WTC11 (cell line): ENCODE results near the gene ILRUN. TPM values are rescaled to one million over a fixed set of nuclear protein-coding genes. Genes with fewer than 3 reads are reported as not detected.
"Not testable (repeated sequence)": the region's sequence is repeated elsewhere in the genome, so short reads cannot be mapped to it uniquely, and the experiment has no call there.

Source experiments
- ATAC-seq: fragments of 200-7000 bp; cut with Tn5 transposase; 2 replicates; pipeline ENCODE4 v1.10.0; 2021; ENCODE audit warnings: mild to moderate bottlenecking, moderate library complexity
- CTCF ChIA-PET: fragments of 300-600 bp; sonication (Branson Sonifier 250); formaldehyde crosslinking; loops from one replicate; lab custom pipeline; 2021; ENCODE audit warnings: antibody characterized with exemption; lab: Charles Lee
- POLR2A ChIA-PET: fragments of 350-600 bp; sonication (Branson Sonifier 250); formaldehyde crosslinking; loops from one replicate; lab custom pipeline; 2021; ENCODE audit warnings: antibody characterized with exemption; lab: Charles Lee
- DNase-seq: peaks from one replicate; pipeline ENCODE4 v3.0.0; 2021; ENCODE audit warnings: low spot score
- H3K27ac Mint-ChIP-seq: 2 replicates; pipeline ENCODE4 v1.8.0; 2021; ENCODE audit warnings: mixed read lengths
- H3K27me3 Mint-ChIP-seq: 2 replicates; pipeline ENCODE4 v1.8.0; 2021; ENCODE audit warnings: low read depth, mild to moderate bottlenecking, moderate library complexity, mixed read lengths
- H3K36me3 Mint-ChIP-seq: 2 replicates; pipeline ENCODE4 v1.8.0; 2021; ENCODE audit warnings: mixed read lengths
- H3K4me1 Mint-ChIP-seq: 2 replicates; pipeline ENCODE4 v1.8.0; 2022; ENCODE audit warnings: mixed read lengths
- H3K4me3 Mint-ChIP-seq: 2 replicates; pipeline ENCODE4 v1.8.0; 2021; ENCODE audit warnings: mild to moderate bottlenecking, moderate library complexity, mixed read lengths
- H3K9me3 Mint-ChIP-seq: 2 replicates; pipeline ENCODE4 v1.8.0; 2021; ENCODE audit warnings: mixed read lengths
- ARID4B ChIP-seq: sonication (generic); formaldehyde crosslinking; IDR thresholded peaks from 2 replicates; pipeline ENCODE4 v1.8.0; 2023; ENCODE audit warnings: missing genetic modification reagents, mild to moderate bottlenecking, borderline replicate concordance
- CBFB ChIP-seq: sonication (generic); formaldehyde crosslinking; IDR thresholded peaks from 2 replicates; pipeline ENCODE4 v1.8.1; 2022; ENCODE audit warnings: mild to moderate bottlenecking, low read depth, missing genetic modification reagents
- ERG ChIP-seq: fragments of 250-450 bp; sonication (Bioruptor Pico); IDR thresholded peaks from 2 replicates; pipeline ENCODE4 v1.8.0; 2021; ENCODE audit warnings: mild to moderate bottlenecking
- GABPB1 ChIP-seq: sonication (generic); formaldehyde crosslinking; IDR thresholded peaks from 2 replicates; pipeline ENCODE4 v1.8.1; 2023; ENCODE audit warnings: mild to moderate bottlenecking, missing genetic modification reagents
- IRF1 ChIP-seq: sonication (generic); formaldehyde crosslinking; IDR thresholded peaks from 2 replicates; pipeline ENCODE4 v1.8.0; 2023; ENCODE audit warnings: missing genetic modification reagents
- IRF2 ChIP-seq: sonication (generic); formaldehyde crosslinking; IDR thresholded peaks from 2 replicates; pipeline ENCODE4 v1.8.0; 2022; ENCODE audit warnings: low read depth, missing genetic modification reagents, borderline replicate concordance
- JUN ChIP-seq: sonication (generic); formaldehyde crosslinking; IDR thresholded peaks from 2 replicates; pipeline ENCODE4 v1.8.0; 2023; ENCODE audit warnings: mild to moderate bottlenecking, missing genetic modification reagents
- KAT7 ChIP-seq: sonication (generic); formaldehyde crosslinking; IDR thresholded peaks from 2 replicates; pipeline ENCODE4 v1.8.1; 2023; ENCODE audit warnings: missing genetic modification reagents, mild to moderate bottlenecking, borderline replicate concordance
- NFATC4 ChIP-seq: fragments of 250-450 bp; sonication (Bioruptor Pico); IDR thresholded peaks from 2 replicates; pipeline ENCODE4 v1.9.0; 2021; ENCODE audit warnings: mild to moderate bottlenecking
- NFYB ChIP-seq: sonication (generic); formaldehyde crosslinking; conservative IDR thresholded peaks from 2 replicates; pipeline ENCODE4 v1.8.0; 2022; ENCODE audit warnings: low read depth, missing genetic modification reagents
- PREB ChIP-seq: sonication (generic); formaldehyde crosslinking; IDR thresholded peaks from 2 replicates; pipeline ENCODE4 v1.8.1; 2022; ENCODE audit warnings: mild to moderate bottlenecking, missing genetic modification reagents, moderate library complexity, borderline replicate concordance
- SOX15 ChIP-seq: fragments of 250-450 bp; sonication (Bioruptor Pico); IDR thresholded peaks from 2 replicates; pipeline ENCODE4 v1.9.0; 2021; ENCODE audit warnings: mild to moderate bottlenecking
- SP1 ChIP-seq: sonication (generic); formaldehyde crosslinking; conservative IDR thresholded peaks from 2 replicates; pipeline ENCODE4 v1.8.1; 2022; ENCODE audit warnings: missing genetic modification reagents
- STAT6 ChIP-seq: sonication (generic); formaldehyde crosslinking; conservative IDR thresholded peaks from 2 replicates; pipeline ENCODE4 v1.8.1; 2023; ENCODE audit warnings: mild to moderate bottlenecking, low read depth, missing genetic modification reagents, moderate library complexity
- TP53 ChIP-seq: sonication (generic); formaldehyde crosslinking; IDR thresholded peaks from 2 replicates; pipeline ENCODE4 v1.8.1; 2023; ENCODE audit warnings: mild to moderate bottlenecking, missing genetic modification reagents
- USF1 ChIP-seq: sonication (generic); formaldehyde crosslinking; IDR thresholded peaks from 2 replicates; pipeline ENCODE4 v1.8.0; 2022; ENCODE audit warnings: mild to moderate bottlenecking, missing genetic modification reagents
- total RNA-seq: library from RNA; stranded (reverse); gene quantifications from 3 replicates; pipeline ENCODE4 v1.2.3, GENCODE V29; 2021

The ILRUN gene
- total RNA-seq, 1 experiment from 2014 or later, result 75.5 TPM

- TF ChIP-seq CBFB (CRISPR knock-in tag) (no peak), IRF1 (CRISPR knock-in tag) (no peak), SOX15 (no peak), PREB (CRISPR knock-in tag) (no peak), KAT7 (CRISPR knock-in tag) (no peak), NFYB (CRISPR knock-in tag) (no peak)
- TF ChIP-seq, all 79 proteins: peak for 0
Observed at GRCh38 chr6:34671367-34671766, 25.2 kb downstream of the ILRUN start (continued).

- H3K36me3 Mint-ChIP-seq, H3K9me3 Mint-ChIP-seq, ATAC-seq, H3K4me3 Mint-ChIP-seq, DNase-seq, CTCF ChIA-PET, H3K27me3 Mint-ChIP-seq, H3K27ac Mint-ChIP-seq: not testable (repeated sequence)
- H3K4me1 Mint-ChIP-seq, result peaks cover 24% of the 10 kb centered on the region
- POLR2A ChIA-PET, result interaction anchor here (0.7 kb wide), 1 partner anchor 125 kb away, joined by 4 read pairs; no protein-coding TSS in a partner anchor
Observed at GRCh38 chr6:34668799-34669198, 27.8 kb downstream of the ILRUN start.

- ChIA-PET CTCF (no interaction called here), POLR2A (no interaction called here)
- Mint-ChIP-seq H3K27me3 (no peaks in the 10 kb centered on the region), H3K27ac (0 out of 2 replicates have a peak overlapping the region, but pooled peaks have one; percentile 40), H3K36me3 (no peaks in the 10 kb centered on the region), H3K4me3 (no peak overlapping the region), H3K4me1 (peaks cover 23% of the 10 kb centered on the region), H3K9me3 (no peaks in the 10 kb centered on the region)
- DNase-seq, result no peak
- peak; percentile 64 for TF ChIP-seq GABPB1 (CRISPR knock-in tag)
- TF ChIP-seq ARID4B (CRISPR knock-in tag), result no peak
- ATAC-seq, result no peak
Observed at GRCh38 chr6:34667481-34668238, 28.9 kb downstream of the ILRUN start.

GRCh38 chr6:34665019-34665418, 31.5 kb downstream of the ILRUN start:
- no peak for TF ChIP-seq ERG (CRISPR knock-in tag)
- no peak for TF ChIP-seq STAT6 (CRISPR knock-in tag)
- TF ChIP-seq SP1, result no peak
- no peak for TF ChIP-seq IRF2 (CRISPR knock-in tag)
- no peak for TF ChIP-seq TP53 (CRISPR knock-in tag)
- TF ChIP-seq JUN (CRISPR knock-in tag), result no peak
- TF ChIP-seq NFATC4, result no peak
- TF ChIP-seq IRF1 (CRISPR knock-in tag), result no peak
- no peak for TF ChIP-seq USF1 (CRISPR knock-in tag)
- no peak for TF ChIP-seq CBFB (CRISPR knock-in tag)
- Mint-ChIP-seq H3K27me3 (no peaks in the 10 kb centered on the region), H3K36me3 (0 out of 2 replicates have a peak, but pooled peaks cover 2% of the 10 kb centered on the region), H3K4me1 (peaks cover 23% of the 10 kb centered on the region), H3K27ac (0 out of 2 replicates have a peak overlapping the region, but pooled peaks have one; percentile 91), H3K9me3 (no peaks in the 10 kb centered on the region), H3K4me3 (no peak overlapping the region)
- ChIA-PET POLR2A (no interaction called here), CTCF (no interaction called here)
- DNase-seq (no peak), ATAC-seq (no peak)
